ENCODE measurements around the gene LAMC3.

- TF ChIP-seq ZNF561 (CRISPR knock-in tag; conservative IDR thresholded peaks at IDR 0.05): no peak
- no peak for TF ChIP-seq ZNF785 (CRISPR knock-in tag; IDR thresholded peaks at IDR 0.05)
- TF ChIP-seq CTCF (IDR thresholded peaks at IDR 0.05 in 2 of 3, conservative IDR thresholded peaks at IDR 0.05 in 1 of 3; ENCODE audit: insufficient read depth in 2 of 3, low read depth in 1 of 3, low read length in 3 of 3): no peak
- no peak for TF ChIP-seq MLX (CRISPR knock-in tag; conservative IDR thresholded peaks at IDR 0.05)
- TF ChIP-seq MEF2A (IDR thresholded peaks at IDR 0.05; ENCODE audit: control insufficient read depth, low read depth, low read length): no peak
- no peak for TF ChIP-seq NFIC (IDR thresholded peaks at IDR 0.05)
- TF ChIP-seq E2F4 (CRISPR knock-in tag; IDR thresholded peaks at IDR 0.05; ENCODE audit: low read depth): no peak
These were observed 27.8 kb downstream of the LAMC3 start for GRCh38 chr9:131036529-131037334.

Data from K562 (cell line).